Ecto neural progenitor cell (in vitro differentiated cells): ENCODE data around the gene CMYA5.
"Not testable (repeated sequence)": the region's sequence is repeated elsewhere in the genome, so short reads cannot be mapped to it uniquely, and the experiment has no call there.

Source experiments
- DNase-seq: peaks from one replicate; pipeline ENCODE4 v3.0.0-alpha.2; 2018; ENCODE audit warnings: low spot score

The CMYA5 gene

GRCh38 chr5:79746642-79747569 lies 57.3 kb downstream of the CMYA5 start:
- DNase-seq: no peak

- DNase-seq: no peak
These were observed 61.2 kb downstream of the CMYA5 start for GRCh38 chr5:79750611-79751510.

GRCh38 chr5:79753092-79753491 lies 63.5 kb downstream of the CMYA5 start:
- no peak for DNase-seq

GRCh38 chr5:79753877-79754645 lies 64.4 kb downstream of the CMYA5 start:
- DNase-seq: no peak

GRCh38 chr5:79754865-79755555 lies 65.4 kb downstream of the CMYA5 start:
- no peak for DNase-seq

- no peak for DNase-seq
These were observed 66.4 kb downstream of the CMYA5 start for GRCh38 chr5:79756076-79756475.

- DNase-seq: no peak
These were observed 69.8 kb downstream of the CMYA5 start for GRCh38 chr5:79759436-79759835.

GRCh38 chr5:79759848-79760247 lies 70.2 kb downstream of the CMYA5 start:
- no peak for DNase-seq

- no peak for DNase-seq
These were observed 73.3 kb downstream of the CMYA5 start for GRCh38 chr5:79762929-79763328.

- not testable (repeated sequence) for DNase-seq
These were observed 74.5 kb downstream of the CMYA5 start for GRCh38 chr5:79764147-79764546.

- DNase-seq: no peak
These were observed 81.8 kb downstream of the CMYA5 start for GRCh38 chr5:79771387-79771786.

GRCh38 chr5:79772651-79773050 lies 83.0 kb downstream of the CMYA5 start:
- DNase-seq: no peak

GRCh38 chr5:79773612-79774011 lies 84.0 kb downstream of the CMYA5 start:
- no peak for DNase-seq

- peak; percentile 66 for DNase-seq
These were observed 84.7 kb downstream of the CMYA5 start for GRCh38 chr5:79774171-79774854.

- DNase-seq: no peak
These were observed 85.2 kb downstream of the CMYA5 start for GRCh38 chr5:79774855-79775237.

- DNase-seq: not testable (repeated sequence)
These were observed 95.1 kb downstream of the CMYA5 start for GRCh38 chr5:79784741-79785140.

- DNase-seq: no peak
These were observed 96.3 kb downstream of the CMYA5 start for GRCh38 chr5:79785983-79786382.

- DNase-seq: no peak
These were observed 97.8 kb downstream of the CMYA5 start for GRCh38 chr5:79787448-79787847.

GRCh38 chr5:79791843-79792242 lies 102.2 kb downstream of the CMYA5 start:
- DNase-seq: no peak

- no peak for DNase-seq
These were observed 102.8 kb downstream of the CMYA5 start for GRCh38 chr5:79792463-79792862.

GRCh38 chr5:79793304-79793703 lies 103.7 kb downstream of the CMYA5 start:
- DNase-seq: no peak
